Osteocyte (in vitro differentiated cells): ENCODE data around the gene NUDT3. TPM values are rescaled to one million over a fixed set of nuclear protein-coding genes. Genes with fewer than 3 reads are reported as not detected.
A peak's percentile ranks its signal among the peaks of the same experiment; 100 is the strongest.

ENCODE experiments used
- DNase-seq: peaks from one replicate; pipeline ENCODE4 v3.0.0; 2021; ENCODE audit warnings: mixed read lengths; ENCODE audit not compliant: unreplicated experiment; ENCODE audit errors: extremely low spot score
- H3K27ac Mint-ChIP-seq: one replicate; pipeline ENCODE4 v1.8.0; 2021; ENCODE audit warnings: mild to moderate bottlenecking, mixed read lengths; ENCODE audit not compliant: unreplicated experiment
- H3K27me3 Mint-ChIP-seq: one replicate; pipeline ENCODE4 v1.8.0; 2021; ENCODE audit warnings: mixed read lengths; ENCODE audit not compliant: unreplicated experiment
- H3K36me3 Mint-ChIP-seq: one replicate; pipeline ENCODE4 v1.8.0; 2021; ENCODE audit warnings: mixed read lengths; ENCODE audit not compliant: unreplicated experiment
- H3K4me1 Mint-ChIP-seq: one replicate; pipeline ENCODE4 v1.8.0; 2021; ENCODE audit warnings: mixed read lengths; ENCODE audit not compliant: unreplicated experiment
- H3K4me3 Mint-ChIP-seq: one replicate; pipeline ENCODE4 v1.8.0; 2021; ENCODE audit warnings: mild to moderate bottlenecking, moderate library complexity, mixed read lengths; ENCODE audit not compliant: unreplicated experiment
- H3K9me3 Mint-ChIP-seq: one replicate; pipeline ENCODE4 v1.8.0; 2021; ENCODE audit warnings: mixed read lengths; ENCODE audit not compliant: unreplicated experiment
- CTCF ChIP-seq: fragments of 200-600 bp; sonication (generic); IDR thresholded peaks from 2 replicates; pipeline ENCODE4 v1.5.0; 2021; ENCODE audit warnings: antibody characterized with exemption, mild to moderate bottlenecking, moderate library complexity
- total RNA-seq: library from RNA; stranded (reverse); gene quantifications from 2 replicates; pipeline ENCODE4 v1.2.1, GENCODE V29; 2021

NUDT3 gene
- total RNA-seq, 1 donor from 2014 or later, result 32.0 TPM

GRCh38 chr6:34237722-34238584, 154.5 kb downstream of the NUDT3 start:
- peak overlapping the region; percentile 72 for H3K4me3 Mint-ChIP-seq
- H3K4me1 Mint-ChIP-seq, result peaks cover 21% of the 10 kb centered on the region
- no peaks in the 10 kb centered on the region for H3K27me3 Mint-ChIP-seq
- H3K36me3 Mint-ChIP-seq, result peaks cover 7% of the 10 kb centered on the region
- DNase-seq, result no peak
- TF ChIP-seq CTCF, result peak; percentile 40
- H3K9me3 Mint-ChIP-seq, result no peaks in the 10 kb centered on the region
- H3K27ac Mint-ChIP-seq, result peak overlapping the region; percentile 27

GRCh38 chr6:34237316-34237721, 155.2 kb downstream of the NUDT3 start:
- H3K27me3 Mint-ChIP-seq, result no peaks in the 10 kb centered on the region
- TF ChIP-seq CTCF, result no peak
- H3K4me1 Mint-ChIP-seq, result peaks cover 15% of the 10 kb centered on the region
- H3K27ac Mint-ChIP-seq, result no peak overlapping the region
- peaks cover 7% of the 10 kb centered on the region for H3K36me3 Mint-ChIP-seq
- DNase-seq, result no peak
- H3K9me3 Mint-ChIP-seq, result no peaks in the 10 kb centered on the region
- H3K4me3 Mint-ChIP-seq, result peak overlapping the region; percentile 72

- no peak for TF ChIP-seq CTCF
- Mint-ChIP-seq H3K27ac (peak within 1 kb of the TSS; percentile 50), H3K4me3 (peak within 1 kb of the TSS; percentile 74), H3K4me1 (peaks cover 14% of the 10 kb centered on the region), H3K9me3 (no peaks in the 10 kb centered on the region), H3K27me3 (no peaks in the 10 kb centered on the region), H3K36me3 (peaks cover 7% of the 10 kb centered on the region)
- peak; percentile 90 for DNase-seq
Measured at GRCh38 chr6:34236443-34237315, 155.8 kb downstream of the NUDT3 start, which contains the start of gene HMGA1. Gene HMGA1, plus strand, starts transcription at chr6:34236873. Its CDS starts 3,908 bp downstream, at chr6:34240781.

- no peak for DNase-seq
- no peak for TF ChIP-seq CTCF
- Mint-ChIP-seq H3K4me3 (peak overlapping the region; percentile 74), H3K9me3 (no peaks in the 10 kb centered on the region), H3K36me3 (peaks cover 1% of the 10 kb centered on the region), H3K27ac (peak overlapping the region; percentile 50), H3K4me1 (peaks cover 14% of the 10 kb centered on the region), H3K27me3 (no peaks in the 10 kb centered on the region)
Measured at GRCh38 chr6:34236131-34236442, 156.4 kb downstream of the NUDT3 start.
